ENCODE measurements around the gene NACC1. TPM values are rescaled to one million over a fixed set of nuclear protein-coding genes. Genes with fewer than 3 reads are reported as not detected.
A peak's percentile ranks its signal among the peaks of the same experiment; 100 is the strongest.

NACC1 gene
- total and polyA plus RNA-seq, 5 donors = 27.6 to 44.2 (median 40.2) TPM

DNA sequence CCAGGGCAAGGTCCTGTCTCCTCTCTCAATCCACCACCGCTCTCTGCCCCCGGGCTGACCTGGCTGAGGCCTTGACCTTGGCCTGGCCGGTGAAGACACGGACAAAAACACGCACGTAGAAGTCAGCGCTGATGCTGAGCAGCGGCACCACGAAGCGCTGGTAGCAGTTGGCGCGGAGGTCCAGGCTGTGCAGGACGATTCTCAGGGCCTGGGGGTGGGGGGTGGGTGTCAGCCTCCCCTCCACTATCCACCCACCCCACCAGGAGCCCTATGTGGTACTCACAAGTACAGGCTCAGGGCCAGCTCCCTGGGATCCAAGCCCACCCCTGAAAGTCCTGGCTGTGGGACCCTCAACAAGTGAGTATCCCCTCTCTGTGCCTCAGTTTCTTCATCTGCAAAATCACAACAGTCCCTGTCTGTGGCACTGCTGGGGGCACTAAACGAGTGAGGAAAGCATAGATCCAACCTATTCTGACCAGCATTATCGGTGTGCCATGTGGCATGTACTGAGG, 7.9 kb upstream of the NACC1 start:
- H3K9me3 ChIP-seq (ENCODE audit: control insufficient read depth, low read length) = no peaks in the 10 kb centered on the region
- no peak for DNase-seq
- H3K4me1 ChIP-seq (ENCODE audit: control insufficient read depth, insufficient read depth, low read length) = no peaks in the 10 kb centered on the region
- no peak overlapping the region for H3K27ac ChIP-seq (ENCODE audit: low read length)
- ATAC-seq = no peak
- intact Hi-C loops (cut with DNase I) = no loop called here
- WGBS = 90% methylated on average over 15 of the region's 15 CpGs
- H3K4me3 ChIP-seq (ENCODE audit: low read length) = no peak overlapping the region
- no peaks in the 10 kb centered on the region for H3K27me3 ChIP-seq (ENCODE audit: control insufficient read depth, insufficient read depth)

DNA sequence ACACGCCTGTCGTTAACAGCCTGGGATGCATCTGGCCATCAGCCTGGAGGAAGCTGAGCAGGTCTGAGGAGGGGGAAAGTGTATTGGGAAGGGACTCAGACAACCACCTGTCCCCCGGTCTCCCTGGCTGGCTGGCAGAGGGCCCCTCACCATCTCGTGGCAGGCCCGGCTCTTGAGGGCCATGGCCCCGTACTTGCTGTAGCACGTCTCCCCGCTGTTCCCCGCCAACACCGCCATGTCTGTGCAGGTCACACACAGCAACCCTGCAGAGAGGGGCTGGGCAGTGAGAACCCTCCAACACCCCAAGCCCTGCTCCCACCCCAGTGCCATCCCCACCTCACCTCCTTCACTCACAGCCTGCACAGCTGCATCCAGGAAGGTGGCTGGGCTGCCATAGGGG, 5.5 kb upstream of the NACC1 start:
- H3K27ac ChIP-seq (ENCODE audit: low read length) = no peak overlapping the region
- WGBS = 94% methylated on average over 10 of the region's 10 CpGs
- H3K9me3 ChIP-seq (ENCODE audit: control insufficient read depth, low read length) = no peaks in the 10 kb centered on the region
- DNase-seq = no peak
- H3K4me1 ChIP-seq (ENCODE audit: control insufficient read depth, insufficient read depth, low read length) = peaks cover 5% of the 10 kb centered on the region
- no peak for ATAC-seq
- no peaks in the 10 kb centered on the region for H3K27me3 ChIP-seq (ENCODE audit: control insufficient read depth, insufficient read depth)
- H3K4me3 ChIP-seq (ENCODE audit: low read length) = no peak overlapping the region
- intact Hi-C loops (cut with DNase I) = no loop called here

GRCh38 chr19:13115936-13116281, 2.2 kb upstream of the NACC1 start:
- ATAC-seq (no peak), DNase-seq (peak in 1 of 3 donors; percentile 51)
- no peaks in the 10 kb centered on the region for H3K27me3 ChIP-seq (ENCODE audit: control insufficient read depth, insufficient read depth)
- under 1% methylated on average over 18 of the region's 18 CpGs for WGBS
- peaks cover 14% of the 10 kb centered on the region for H3K4me1 ChIP-seq (ENCODE audit: control insufficient read depth, insufficient read depth, low read length)
- no peak overlapping the region for H3K27ac ChIP-seq (ENCODE audit: low read length)
- intact Hi-C loops (cut with DNase I) = no loop called here
- H3K4me3 ChIP-seq (ENCODE audit: low read length) = peak overlapping the region; percentile 97
- H3K9me3 ChIP-seq (ENCODE audit: control insufficient read depth, low read length) = no peaks in the 10 kb centered on the region

- Histone ChIP-seq H3K27me3 (ENCODE audit: control insufficient read depth, insufficient read depth) (no peaks in the 10 kb centered on the region), H3K4me3 (ENCODE audit: low read length) (peak within 1 kb of the TSS; percentile 97), H3K9me3 (ENCODE audit: control insufficient read depth, low read length) (no peaks in the 10 kb centered on the region), H3K4me1 (ENCODE audit: control insufficient read depth, insufficient read depth, low read length) (peaks cover 14% of the 10 kb centered on the region), H3K27ac (ENCODE audit: low read length) (peak within 1 kb of the TSS; percentile 84)
- DNase-seq = peak; percentile 95 to 97 (median 95)
- ATAC-seq = peak; percentile 79 to 83
- intact Hi-C loops (cut with DNase I) = no loop called here
- under 1% methylated on average over 51 of the region's 51 CpGs for WGBS
Measured at GRCh38 chr19:13116282-13117175, 1.5 kb upstream of the NACC1 start, which contains the start of gene TRMT1. TSS of gene TRMT1 (minus strand) at chr19:13116740. CDS start at chr19:13116399, 341 bp downstream.

GRCh38 chr19:13117176-13117771, 790 bp upstream of the NACC1 start:
- intact Hi-C loops (cut with DNase I) = no loop called here
- H3K4me1 ChIP-seq (ENCODE audit: control insufficient read depth, insufficient read depth, low read length) = peaks cover 14% of the 10 kb centered on the region
- DNase-seq = peak in 1 of 3 donors; percentile 63
- peak overlapping the region; percentile 97 for H3K4me3 ChIP-seq (ENCODE audit: low read length)
- no peaks in the 10 kb centered on the region for H3K27me3 ChIP-seq (ENCODE audit: control insufficient read depth, insufficient read depth)
- WGBS = 16% methylated on average over 20 of the region's 20 CpGs
- ATAC-seq = peak in 1 of 2 donors; percentile 2
- no peaks in the 10 kb centered on the region for H3K9me3 ChIP-seq (ENCODE audit: control insufficient read depth, low read length)
- H3K27ac ChIP-seq (ENCODE audit: low read length) = peak overlapping the region; percentile 84

DNA sequence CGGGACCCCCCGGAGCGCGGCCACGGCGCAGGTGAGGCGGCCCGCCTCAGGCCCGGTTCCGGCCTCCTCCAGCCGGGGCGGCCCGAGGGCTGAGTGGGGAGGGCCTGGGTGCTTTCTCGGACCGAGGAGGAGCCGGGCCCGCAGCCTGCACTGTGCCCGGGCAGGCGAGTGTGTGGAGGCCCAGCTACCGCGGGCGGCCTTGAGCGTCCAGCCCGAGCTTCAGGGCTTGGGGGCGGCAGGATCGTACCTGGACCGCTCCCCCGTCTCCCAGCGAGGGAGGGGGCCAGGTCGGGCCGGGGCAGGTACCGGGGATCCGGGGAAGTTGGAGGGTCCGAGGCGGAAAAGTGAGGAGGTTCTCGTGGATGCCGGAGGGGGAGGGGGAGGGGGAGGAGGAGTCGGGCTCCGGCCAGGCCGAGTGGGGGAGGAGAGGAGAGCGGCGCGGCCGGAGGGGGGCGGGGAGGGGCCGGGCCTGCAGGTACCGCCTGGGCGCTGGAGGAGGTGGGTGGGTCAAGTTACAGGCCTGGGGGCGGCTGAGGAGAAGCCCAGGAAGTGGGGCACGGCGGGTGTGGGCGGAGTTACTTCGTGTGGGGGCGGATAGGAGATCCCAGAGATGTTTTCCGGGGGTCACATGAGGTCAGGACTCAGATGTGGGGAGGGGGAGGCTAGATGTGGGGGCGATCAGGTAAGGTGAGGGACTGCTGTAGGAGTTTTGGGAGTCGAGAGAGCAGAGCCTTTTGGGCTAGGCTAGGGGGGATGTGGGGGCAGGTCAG, 545 bp downstream of the NACC1 start:
- Histone ChIP-seq H3K27me3 (ENCODE audit: control insufficient read depth, insufficient read depth) (no peaks in the 10 kb centered on the region), H3K27ac (ENCODE audit: low read length) (no peak overlapping the region), H3K4me1 (ENCODE audit: control insufficient read depth, insufficient read depth, low read length) (peaks cover 14% of the 10 kb centered on the region), H3K9me3 (ENCODE audit: control insufficient read depth, low read length) (no peaks in the 10 kb centered on the region), H3K4me3 (ENCODE audit: low read length) (peak overlapping the region; percentile 97)
- peak; percentile 48 to 79 (median 74) for DNase-seq
- intact Hi-C loops (cut with DNase I) = no loop called here
- under 1% methylated on average over 57 of the region's 57 CpGs for WGBS
- ATAC-seq = peak; percentile 0 to 4

DNA sequence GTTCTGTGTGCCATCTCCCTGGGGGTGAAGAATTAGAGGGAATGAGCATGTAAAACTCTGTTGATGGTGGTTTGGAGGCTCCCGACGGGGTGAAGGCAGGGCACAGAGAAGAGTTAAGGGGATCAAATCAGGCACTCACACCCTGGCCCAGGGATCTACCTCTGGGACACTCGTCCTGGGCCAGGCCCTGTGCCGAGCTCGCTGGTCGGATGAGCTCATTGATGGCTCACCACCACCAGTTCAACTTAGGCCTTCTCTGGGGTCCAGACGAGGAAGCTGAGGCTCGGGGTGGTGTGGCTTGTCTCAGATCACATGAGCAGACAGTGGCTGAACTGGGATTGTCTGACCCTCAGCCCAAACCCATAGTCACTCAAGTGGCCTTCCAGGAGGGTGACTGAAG, 1.6 kb downstream of the NACC1 start:
- H3K9me3 ChIP-seq (ENCODE audit: control insufficient read depth, low read length) = no peaks in the 10 kb centered on the region
- 70% methylated on average over 8 of the region's 8 CpGs for WGBS
- no peak overlapping the region for H3K4me3 ChIP-seq (ENCODE audit: low read length)
- ATAC-seq (no peak), DNase-seq (no peak)
- no peaks in the 10 kb centered on the region for H3K27me3 ChIP-seq (ENCODE audit: control insufficient read depth, insufficient read depth)
- intact Hi-C loops (cut with DNase I) = no loop called here
- no peak overlapping the region for H3K27ac ChIP-seq (ENCODE audit: low read length)
- peaks cover 14% of the 10 kb centered on the region for H3K4me1 ChIP-seq (ENCODE audit: control insufficient read depth, insufficient read depth, low read length)

- no peak overlapping the region for H3K27ac ChIP-seq (ENCODE audit: low read length)
- H3K4me1 ChIP-seq (ENCODE audit: control insufficient read depth, insufficient read depth, low read length) = peaks cover 14% of the 10 kb centered on the region
- intact Hi-C loops (cut with DNase I) = no loop called here
Measured at GRCh38 chr19:13120031-13120430, 2.0 kb downstream of the NACC1 start.

GRCh38 chr19:13120817-13121216, 2.8 kb downstream of the NACC1 start:
- H3K27me3 ChIP-seq (ENCODE audit: control insufficient read depth, insufficient read depth) = no peaks in the 10 kb centered on the region
- intact Hi-C loops (cut with DNase I) = no loop called here
- 64% methylated on average over 10 of the region's 10 CpGs for WGBS
- peaks cover 11% of the 10 kb centered on the region for H3K4me1 ChIP-seq (ENCODE audit: control insufficient read depth, insufficient read depth, low read length)
- DNase-seq (no peak), ATAC-seq (no peak)
- no peak overlapping the region for H3K27ac ChIP-seq (ENCODE audit: low read length)
- H3K9me3 ChIP-seq (ENCODE audit: control insufficient read depth, low read length) = no peaks in the 10 kb centered on the region
- no peak overlapping the region for H3K4me3 ChIP-seq (ENCODE audit: low read length)

More at GRCh38 chr19:13120031-13120430, 2.0 kb downstream of the NACC1 start:
- WGBS = 75% methylated on average over 9 of the region's 9 CpGs
- Histone ChIP-seq H3K27me3 (ENCODE audit: control insufficient read depth, insufficient read depth) (no peaks in the 10 kb centered on the region), H3K4me3 (ENCODE audit: low read length) (no peak overlapping the region), H3K9me3 (ENCODE audit: control insufficient read depth, low read length) (no peaks in the 10 kb centered on the region)
- ATAC-seq (no peak), DNase-seq (peak in 1 of 3 donors; percentile 57)

DNA sequence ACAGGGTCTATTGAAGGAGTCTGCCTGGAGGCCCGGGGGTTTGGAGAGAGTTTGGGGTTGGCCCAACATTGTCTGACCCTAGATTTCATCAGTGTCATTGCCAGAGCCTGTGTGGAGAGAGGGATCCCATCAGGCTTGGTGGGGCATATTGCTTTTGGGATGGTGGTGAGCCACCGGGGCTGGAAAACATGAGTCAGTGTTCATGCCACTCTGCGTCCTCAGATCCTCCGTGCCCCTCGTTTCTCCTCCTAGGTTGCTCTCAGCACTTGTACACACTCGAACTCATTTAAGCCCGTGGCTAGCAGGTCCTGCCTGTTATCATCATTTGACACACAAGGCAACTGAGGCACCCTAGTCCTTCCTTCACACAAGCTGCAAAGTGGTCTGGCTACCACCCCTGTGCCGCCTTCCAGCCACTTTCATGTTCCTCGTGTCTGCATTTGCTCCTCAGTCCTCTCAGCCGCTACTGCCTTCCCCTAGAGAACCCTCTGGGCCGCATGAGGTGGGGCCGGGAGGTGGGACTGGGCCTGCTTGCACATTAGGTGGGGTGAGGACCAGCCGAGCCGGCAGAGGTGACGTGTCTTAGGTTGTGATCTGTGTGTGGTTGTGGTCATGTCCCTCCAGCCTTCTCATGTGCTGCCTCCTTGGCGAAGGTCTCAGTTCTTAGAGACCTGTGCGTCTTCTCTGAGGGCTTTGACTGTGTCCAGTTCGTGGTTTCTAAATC, 3.6 kb downstream of the NACC1 start:
- H3K27ac ChIP-seq (ENCODE audit: low read length) = no peak overlapping the region
- no peak for DNase-seq
- H3K4me3 ChIP-seq (ENCODE audit: low read length) = no peak overlapping the region
- no peaks in the 10 kb centered on the region for H3K27me3 ChIP-seq (ENCODE audit: control insufficient read depth, insufficient read depth)
- ATAC-seq = no peak
- intact Hi-C loops (cut with DNase I) = no loop called here
- H3K9me3 ChIP-seq (ENCODE audit: control insufficient read depth, low read length) = no peaks in the 10 kb centered on the region
- H3K4me1 ChIP-seq (ENCODE audit: control insufficient read depth, insufficient read depth, low read length) = peaks cover 9% of the 10 kb centered on the region
- WGBS = 81% methylated on average over 18 of the region's 18 CpGs
